ENCODE data around the gene ETV3L.

DNA sequence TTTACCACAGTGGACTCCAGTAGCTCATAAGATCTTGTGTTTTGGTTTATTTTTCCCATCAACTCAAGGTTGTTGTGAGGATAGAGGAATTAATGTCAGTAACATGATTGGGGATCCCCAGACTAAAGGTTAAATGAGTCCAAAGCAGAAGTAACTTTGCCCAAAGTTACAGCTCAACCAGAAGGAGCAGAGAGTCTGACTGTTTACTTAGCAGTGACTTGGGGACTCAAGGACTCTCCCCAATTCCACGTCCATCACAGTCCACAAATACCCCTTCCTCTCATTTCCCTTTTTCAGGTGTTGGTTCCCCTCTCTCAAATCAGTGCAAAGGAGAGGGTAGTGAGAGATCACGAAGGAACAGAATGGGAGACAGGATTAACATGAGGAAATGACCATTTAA, 42.6 kb upstream of the ETV3L start:
- TF ChIP-seq MEIS1 (CRISPR knock-in tag; IDR thresholded peaks at IDR 0.05; ENCODE audit: borderline replicate concordance) (no peak), PRDM1 (tag by site-specific recombination; IDR thresholded peaks at IDR 0.05) (no peak), ZSCAN23 (tag by site-specific recombination; IDR thresholded peaks at IDR 0.05) (no peak), ZFP3 (tag by site-specific recombination; IDR thresholded peaks at IDR 0.05; ENCODE audit: low read depth) (no peak), ZNF501 (tag by site-specific recombination; IDR thresholded peaks at IDR 0.05) (no peak), ZNF561 (tag by site-specific recombination; IDR thresholded peaks at IDR 0.05; ENCODE audit: borderline replicate concordance) (no peak), ZNF621 (tag by site-specific recombination; IDR thresholded peaks at IDR 0.05) (no peak), ZSCAN18 (tag by site-specific recombination; IDR thresholded peaks at IDR 0.05) (no peak), ZNF335 (tag by site-specific recombination; conservative IDR thresholded peaks at IDR 0.05) (no peak)
- TF ChIP-seq, protein P1, sequence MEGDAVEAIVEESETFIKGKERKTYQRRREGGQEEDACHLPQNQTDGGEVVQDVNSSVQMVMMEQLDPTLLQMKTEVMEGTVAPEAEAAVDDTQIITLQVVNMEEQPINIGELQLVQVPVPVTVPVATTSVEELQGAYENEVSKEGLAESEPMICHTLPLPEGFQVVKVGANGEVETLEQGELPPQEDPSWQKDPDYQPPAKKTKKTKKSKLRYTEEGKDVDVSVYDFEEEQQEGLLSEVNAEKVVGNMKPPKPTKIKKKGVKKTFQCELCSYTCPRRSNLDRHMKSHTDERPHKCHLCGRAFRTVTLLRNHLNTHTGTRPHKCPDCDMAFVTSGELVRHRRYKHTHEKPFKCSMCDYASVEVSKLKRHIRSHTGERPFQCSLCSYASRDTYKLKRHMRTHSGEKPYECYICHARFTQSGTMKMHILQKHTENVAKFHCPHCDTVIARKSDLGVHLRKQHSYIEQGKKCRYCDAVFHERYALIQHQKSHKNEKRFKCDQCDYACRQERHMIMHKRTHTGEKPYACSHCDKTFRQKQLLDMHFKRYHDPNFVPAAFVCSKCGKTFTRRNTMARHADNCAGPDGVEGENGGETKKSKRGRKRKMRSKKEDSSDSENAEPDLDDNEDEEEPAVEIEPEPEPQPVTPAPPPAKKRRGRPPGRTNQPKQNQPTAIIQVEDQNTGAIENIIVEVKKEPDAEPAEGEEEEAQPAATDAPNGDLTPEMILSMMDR (tag by site-specific recombination; IDR thresholded peaks at IDR 0.05), result no peak
- TF ChIP-seq, protein P2, sequence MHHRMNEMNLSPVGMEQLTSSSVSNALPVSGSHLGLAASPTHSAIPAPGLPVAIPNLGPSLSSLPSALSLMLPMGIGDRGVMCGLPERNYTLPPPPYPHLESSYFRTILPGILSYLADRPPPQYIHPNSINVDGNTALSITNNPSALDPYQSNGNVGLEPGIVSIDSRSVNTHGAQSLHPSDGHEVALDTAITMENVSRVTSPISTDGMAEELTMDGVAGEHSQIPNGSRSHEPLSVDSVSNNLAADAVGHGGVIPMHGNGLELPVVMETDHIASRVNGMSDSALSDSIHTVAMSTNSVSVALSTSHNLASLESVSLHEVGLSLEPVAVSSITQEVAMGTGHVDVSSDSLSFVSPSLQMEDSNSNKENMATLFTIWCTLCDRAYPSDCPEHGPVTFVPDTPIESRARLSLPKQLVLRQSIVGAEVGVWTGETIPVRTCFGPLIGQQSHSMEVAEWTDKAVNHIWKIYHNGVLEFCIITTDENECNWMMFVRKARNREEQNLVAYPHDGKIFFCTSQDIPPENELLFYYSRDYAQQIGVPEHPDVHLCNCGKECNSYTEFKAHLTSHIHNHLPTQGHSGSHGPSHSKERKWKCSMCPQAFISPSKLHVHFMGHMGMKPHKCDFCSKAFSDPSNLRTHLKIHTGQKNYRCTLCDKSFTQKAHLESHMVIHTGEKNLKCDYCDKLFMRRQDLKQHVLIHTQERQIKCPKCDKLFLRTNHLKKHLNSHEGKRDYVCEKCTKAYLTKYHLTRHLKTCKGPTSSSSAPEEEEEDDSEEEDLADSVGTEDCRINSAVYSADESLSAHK (tag by site-specific recombination; IDR thresholded peaks at IDR 0.05), result no peak

Measured in HEK293 (cell line).